GM23338 (cell line): Measurements from ENCODE around the gene RNF141. TPM values are rescaled to one million over a fixed set of nuclear protein-coding genes. Genes with fewer than 3 reads are reported as not detected.

Experiments
- ATAC-seq: fragments of 200-7000 bp; cut with Tn5 transposase; 3 replicates; pipeline ENCODE4 v1.9.1; 2020
- DNase-seq: peaks from one replicate; pipeline ENCODE4 v3.0.0-alpha.2; 2015; ENCODE audit warnings: low spot score
- H2AFZ ChIP-seq: fragments of 200-600 bp; sonication (generic); 2 replicates; pipeline ENCODE4 v1.8.0; 2016; ENCODE audit warnings: antibody characterized with exemption, mild to moderate bottlenecking, moderate library complexity
- H3F3A ChIP-seq: fragments of 200-600 bp; sonication (generic); replicated peaks from 2 replicates; pipeline ENCODE4 v1.8.0; 2017; ENCODE audit warnings: antibody characterized with exemption, mixed run types, low read depth
- H3K27ac ChIP-seq: fragments of 200-600 bp; sonication (generic); 2 replicates; pipeline ENCODE4 v1.6.1; 2016; ENCODE audit warnings: low read depth
- H3K27me3 ChIP-seq: fragments of 200-600 bp; sonication (generic); 2 replicates; pipeline ENCODE4 v1.8.0; 2016; ENCODE audit warnings: mild to moderate bottlenecking, mixed run types, moderate library complexity; ENCODE audit not compliant: insufficient read depth
- H3K36me3 ChIP-seq: fragments of 200-600 bp; sonication (generic); 2 replicates; pipeline ENCODE4 v1.8.0; 2016; ENCODE audit warnings: mild to moderate bottlenecking; ENCODE audit not compliant: insufficient read depth
- H3K4me1 ChIP-seq: fragments of 200-600 bp; sonication (generic); 2 replicates; pipeline ENCODE4 v1.8.0; 2016; ENCODE audit warnings: mild to moderate bottlenecking, moderate library complexity; ENCODE audit not compliant: insufficient read depth
- H3K4me2 ChIP-seq: fragments of 200-600 bp; sonication (generic); 2 replicates; pipeline ENCODE4 v1.7.1; 2017; ENCODE audit warnings: mixed run types
- H3K4me3 ChIP-seq: fragments of 200-600 bp; sonication (generic); 2 replicates; pipeline ENCODE4 v1.6.1; 2016; ENCODE audit warnings: mixed run types
- H3K79me2 ChIP-seq: fragments of 200-600 bp; sonication (generic); replicated peaks from 2 replicates; pipeline ENCODE4 v1.8.0; 2017; ENCODE audit warnings: mild to moderate bottlenecking; ENCODE audit not compliant: insufficient read depth
- H3K9me2 ChIP-seq: fragments of 200-600 bp; sonication (generic); 2 replicates; pipeline ENCODE4 v1.8.0; 2017; ENCODE audit not compliant: insufficient read depth
- H4K20me1 ChIP-seq: fragments of 200-600 bp; sonication (generic); replicated peaks from 2 replicates; pipeline ENCODE4 v1.8.0; 2017; ENCODE audit warnings: mild to moderate bottlenecking; ENCODE audit not compliant: insufficient read depth
- H3K27ac Mint-ChIP-seq: 2 replicates; pipeline ENCODE4 v1.8.0; 2020; ENCODE audit warnings: inconsistent platforms, mild to moderate bottlenecking, moderate library complexity, mixed read lengths
- H3K27me3 Mint-ChIP-seq: 3 replicates; pipeline ENCODE4 v1.8.0; 2022; ENCODE audit warnings: low read depth, mild to moderate bottlenecking, moderate library complexity, mixed read lengths, inconsistent platforms; ENCODE audit not compliant: insufficient read depth, poor library complexity
- H3K36me3 Mint-ChIP-seq: 3 replicates; pipeline ENCODE4 v1.8.0; 2021; ENCODE audit warnings: low read depth, mild to moderate bottlenecking, inconsistent platforms, moderate library complexity, mixed read lengths
- H3K4me1 Mint-ChIP-seq: 3 replicates; pipeline ENCODE4 v1.8.0; 2020; ENCODE audit warnings: mild to moderate bottlenecking, inconsistent platforms, mixed read lengths
- H3K4me3 Mint-ChIP-seq: 3 replicates; pipeline ENCODE4 v1.8.0; 2021; ENCODE audit warnings: moderate library complexity, mild to moderate bottlenecking, inconsistent platforms, mixed read lengths
- H3K9me3 Mint-ChIP-seq: 3 replicates; pipeline ENCODE4 v1.8.0; 2020; ENCODE audit warnings: moderate library complexity, mild to moderate bottlenecking, inconsistent platforms, mixed read lengths
- CREB1 ChIP-seq: fragments of 250-450 bp; sonication (Bioruptor Pico); IDR thresholded peaks from 2 replicates; pipeline ENCODE4 v1.5.0; 2020; ENCODE audit warnings: low read depth, mild to moderate bottlenecking, moderate library complexity
- CTCF ChIP-seq, 2 experiments: fragments of 200-600 bp in 1 of 2; sonication (generic) in 1 of 2; conservative IDR thresholded peaks; 2 replicates each; pipeline versions ENCODE4 v1.5.1 to v1.6.1; 2016 to 2017; ENCODE audit warnings: antibody characterized with exemption in 2 of 2, low read depth in 2 of 2, mild to moderate bottlenecking in 2 of 2, moderate library complexity in 1 of 2
- ETS1 ChIP-seq: IDR thresholded peaks from 2 replicates; pipeline ENCODE4 v1.6.1; 2016; ENCODE audit warnings: antibody characterized with exemption
- EZH2 ChIP-seq: fragments of 200-600 bp; sonication (generic); IDR thresholded peaks from one replicate; pipeline ENCODE4 v1.8.0; 2017; ENCODE audit warnings: antibody characterized with exemption, mild to moderate bottlenecking, low read depth; ENCODE audit not compliant: unreplicated experiment
- EZH2phosphoT487 ChIP-seq: fragments of 200-600 bp; sonication (generic); IDR thresholded peaks from one replicate; pipeline ENCODE4 v1.8.1; 2018; ENCODE audit warnings: antibody characterized with exemption; ENCODE audit not compliant: unreplicated experiment
- JUNB ChIP-seq: IDR thresholded peaks from one replicate; pipeline ENCODE4 v1.6.1; 2016; ENCODE audit warnings: antibody characterized with exemption; ENCODE audit not compliant: unreplicated experiment
- NANOG ChIP-seq: IDR thresholded peaks from 2 replicates; pipeline ENCODE4 v1.6.1; 2016; ENCODE audit warnings: antibody characterized with exemption, borderline replicate concordance
- REST ChIP-seq: IDR thresholded peaks from one replicate; pipeline ENCODE4 v1.6.1; 2018; ENCODE audit warnings: antibody characterized with exemption; ENCODE audit not compliant: unreplicated experiment
- STAT1 ChIP-seq: IDR thresholded peaks from one replicate; pipeline ENCODE4 v1.6.1; 2016; ENCODE audit warnings: antibody characterized with exemption; ENCODE audit not compliant: unreplicated experiment
- ZNF462 ChIP-seq: fragments of 250-450 bp; sonication (Bioruptor Pico); IDR thresholded peaks from 2 replicates; pipeline ENCODE4 v1.5.0; 2020; ENCODE audit warnings: mild to moderate bottlenecking, moderate library complexity
- polyA plus RNA-seq: library from polyadenylated mRNA; unstranded; fragments of >200 nt; fragmentation: Nextera tagmentation; extraction: Ambion mirVana; gene quantifications from 2 replicates; pipeline ENCODE4 v1.2.1, GENCODE V29; 2016
- total RNA-seq: library from RNA; depleted of rRNA; stranded (reverse); fragments of >200 nt; shearing (Covaris generic); gene quantifications from 2 replicates; pipeline ENCODE4 v1.2.3, GENCODE V29; 2014

RNF141 gene
- total and polyA plus RNA-seq, 2 experiments from 2014 or later = 11.4 to 26.9 TPM

- TF ChIP-seq ZNF462 (CRISPR knock-in tag) (no peak), CREB1 (CRISPR knock-in tag) (no peak), EZH2phosphoT487 (no peak), ETS1 (no peak)
Measured at GRCh38 chr11:10567446-10567845, 26.5 kb upstream of the RNF141 start (continued).

- no peak for DNase-seq
- H3K4me3 ChIP-seq = no peak overlapping the region
- H3K9me3 Mint-ChIP-seq = no peaks in the 10 kb centered on the region
- no peak overlapping the region for H2AFZ ChIP-seq
- no peaks in the 10 kb centered on the region for H3K36me3 Mint-ChIP-seq
- no peaks in the 10 kb centered on the region for H3K27me3 ChIP-seq
- no peak overlapping the region for H3K27ac ChIP-seq
- H3K79me2 ChIP-seq = no peaks in the 10 kb centered on the region
- peaks cover 15% of the 10 kb centered on the region for H3K4me1 Mint-ChIP-seq
- H4K20me1 ChIP-seq = no peaks in the 10 kb centered on the region
- H3K27me3 Mint-ChIP-seq = peaks cover 1% of the 10 kb centered on the region
- no peak overlapping the region for H3K27ac Mint-ChIP-seq
- no peak overlapping the region for H3K4me3 Mint-ChIP-seq
- H3K36me3 ChIP-seq = no peaks in the 10 kb centered on the region
- H3K4me2 ChIP-seq = no peak overlapping the region
- H3K4me1 ChIP-seq = peaks cover 19% of the 10 kb centered on the region
- ATAC-seq = no peak
- H3F3A ChIP-seq = no peaks in the 10 kb centered on the region
- H3K9me2 ChIP-seq = peaks cover 8% of the 10 kb centered on the region
- TF ChIP-seq EZH2 (no peak), REST (no peak), JUNB (no peak), CREB1 (CRISPR knock-in tag) (no peak), CTCF (conservative IDR thresholded peaks at IDR 0.05; ENCODE audit: low read depth in 2 of 2) (no peak), EZH2phosphoT487 (no peak), ETS1 (no peak), STAT1 (no peak), NANOG (no peak)
Measured at GRCh38 chr11:10566257-10566957, 25.4 kb upstream of the RNF141 start.
